ENCODE measurements around the gene CBLIF.

Gene CBLIF

DNA sequence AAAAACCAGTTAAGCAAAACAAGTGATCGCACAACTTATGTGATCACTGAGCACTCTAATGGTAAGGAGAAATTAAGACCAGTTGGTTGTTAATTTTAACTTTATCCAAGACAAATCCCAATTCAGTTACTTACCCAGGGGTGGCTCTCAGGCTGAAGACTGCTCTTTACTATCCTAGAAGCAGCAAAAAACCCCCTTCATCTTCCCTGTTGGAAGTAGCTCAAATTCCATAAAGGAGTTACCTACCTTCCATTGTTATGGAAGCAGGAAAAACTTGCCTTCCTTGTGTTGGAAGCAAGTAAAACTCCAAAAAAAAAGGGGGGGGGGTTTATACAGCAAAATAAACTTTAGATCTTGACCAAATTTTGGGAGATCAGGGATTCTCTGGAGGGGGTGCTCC is 29.5 kb downstream of the CBLIF start:
- Histone ChIP-seq H3K4me3 (ENCODE audit: low read length) (no peak overlapping the region), H3K27ac (ENCODE audit: low read depth, low read length) (peak overlapping the region; percentile 48; the same call in 1 of the 2 replicates)
- TF ChIP-seq, protein P1, sequence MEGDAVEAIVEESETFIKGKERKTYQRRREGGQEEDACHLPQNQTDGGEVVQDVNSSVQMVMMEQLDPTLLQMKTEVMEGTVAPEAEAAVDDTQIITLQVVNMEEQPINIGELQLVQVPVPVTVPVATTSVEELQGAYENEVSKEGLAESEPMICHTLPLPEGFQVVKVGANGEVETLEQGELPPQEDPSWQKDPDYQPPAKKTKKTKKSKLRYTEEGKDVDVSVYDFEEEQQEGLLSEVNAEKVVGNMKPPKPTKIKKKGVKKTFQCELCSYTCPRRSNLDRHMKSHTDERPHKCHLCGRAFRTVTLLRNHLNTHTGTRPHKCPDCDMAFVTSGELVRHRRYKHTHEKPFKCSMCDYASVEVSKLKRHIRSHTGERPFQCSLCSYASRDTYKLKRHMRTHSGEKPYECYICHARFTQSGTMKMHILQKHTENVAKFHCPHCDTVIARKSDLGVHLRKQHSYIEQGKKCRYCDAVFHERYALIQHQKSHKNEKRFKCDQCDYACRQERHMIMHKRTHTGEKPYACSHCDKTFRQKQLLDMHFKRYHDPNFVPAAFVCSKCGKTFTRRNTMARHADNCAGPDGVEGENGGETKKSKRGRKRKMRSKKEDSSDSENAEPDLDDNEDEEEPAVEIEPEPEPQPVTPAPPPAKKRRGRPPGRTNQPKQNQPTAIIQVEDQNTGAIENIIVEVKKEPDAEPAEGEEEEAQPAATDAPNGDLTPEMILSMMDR (IDR thresholded peaks at IDR 0.05; ENCODE audit: low read depth, low read length, poor library complexity, severe bottlenecking), result no peak
- TF ChIP-seq EZH2phosphoT487 (IDR thresholded peaks at IDR 0.05; ENCODE audit: borderline replicate concordance, low read length), result no peak

DNA sequence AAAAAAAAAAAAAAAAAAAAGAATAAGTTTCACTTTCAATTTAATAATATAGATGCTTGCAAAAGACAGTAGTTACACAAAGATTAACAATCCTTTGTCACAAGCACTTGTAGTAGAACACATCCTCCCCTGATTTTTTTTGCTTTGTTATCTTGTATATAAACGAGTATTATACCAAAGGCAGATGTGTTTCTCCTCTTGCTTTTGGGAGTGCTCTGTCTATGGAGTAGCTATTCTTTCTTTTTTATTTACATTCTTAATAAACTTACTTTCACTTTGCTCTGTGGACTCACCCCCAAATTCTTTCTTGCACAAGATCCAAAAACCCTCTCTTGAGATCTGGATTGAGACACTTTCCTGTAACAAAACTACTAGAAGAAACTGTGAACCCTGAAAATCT is 31.3 kb downstream of the CBLIF start:
- Histone ChIP-seq H3K79me2 (ENCODE audit: control insufficient read depth, low read length) (peaks cover 15% of the 10 kb centered on the region), H3K27me3 (ENCODE audit: control insufficient read depth, low read length) (no peaks in the 10 kb centered on the region), H3F3A (ENCODE audit: control insufficient read depth, insufficient read depth) (no peaks in the 10 kb centered on the region; the same call in 1 of the 2 replicates), H3K4me1 (ENCODE audit: control insufficient read depth, low read length) (peaks cover 66% of the 10 kb centered on the region), H3K36me3 (ENCODE audit: control insufficient read depth, low read length) (peaks cover 6% of the 10 kb centered on the region), H3K9me3 (ENCODE audit: control insufficient read depth, insufficient read depth, low read length) (no peaks in the 10 kb centered on the region), H3K4me2 (ENCODE audit: low read length) (peak overlapping the region; percentile 46), H3K27ac (ENCODE audit: low read depth, low read length) (peak overlapping the region; percentile 17; the same call in 1 of the 2 replicates), H3K9me2 (replicated peaks; ENCODE audit: control insufficient read depth, low read length) (no peaks in the 10 kb centered on the region), H4K20me1 (ENCODE audit: control insufficient read depth, insufficient read depth, low read depth, low read length) (no peaks in the 10 kb centered on the region), H3K4me3 (ENCODE audit: low read length) (peak overlapping the region; percentile 9; the same call in 1 of the 2 replicates)
- TF ChIP-seq, protein P1 (IDR thresholded peaks at IDR 0.05; ENCODE audit: low read depth, low read length, poor library complexity, severe bottlenecking), result no peak
- no peak for TF ChIP-seq EZH2phosphoT487 (IDR thresholded peaks at IDR 0.05; ENCODE audit: borderline replicate concordance, low read length)

More for the DNA sequence above, 29.5 kb downstream of the CBLIF start:
- H3F3A ChIP-seq (ENCODE audit: control insufficient read depth, insufficient read depth), result no peaks in the 10 kb centered on the region; the same call in 1 of the 2 replicates
- H3K9me3 ChIP-seq (ENCODE audit: control insufficient read depth, insufficient read depth, low read length), result no peaks in the 10 kb centered on the region
- H3K4me2 ChIP-seq (ENCODE audit: low read length), result peak overlapping the region; percentile 61; the same call in 1 of the 2 replicates
- no peaks in the 10 kb centered on the region for H3K27me3 ChIP-seq (ENCODE audit: control insufficient read depth, low read length)
- peaks cover 75% of the 10 kb centered on the region for H3K4me1 ChIP-seq (ENCODE audit: control insufficient read depth, low read length)
- no peaks in the 10 kb centered on the region for H3K36me3 ChIP-seq (ENCODE audit: control insufficient read depth, low read length)
- H3K9me2 ChIP-seq (replicated peaks; ENCODE audit: control insufficient read depth, low read length), result no peaks in the 10 kb centered on the region
- H4K20me1 ChIP-seq (ENCODE audit: control insufficient read depth, insufficient read depth, low read depth, low read length), result no peaks in the 10 kb centered on the region
- H3K79me2 ChIP-seq (ENCODE audit: control insufficient read depth, low read length), result no peaks in the 10 kb centered on the region

DNA sequence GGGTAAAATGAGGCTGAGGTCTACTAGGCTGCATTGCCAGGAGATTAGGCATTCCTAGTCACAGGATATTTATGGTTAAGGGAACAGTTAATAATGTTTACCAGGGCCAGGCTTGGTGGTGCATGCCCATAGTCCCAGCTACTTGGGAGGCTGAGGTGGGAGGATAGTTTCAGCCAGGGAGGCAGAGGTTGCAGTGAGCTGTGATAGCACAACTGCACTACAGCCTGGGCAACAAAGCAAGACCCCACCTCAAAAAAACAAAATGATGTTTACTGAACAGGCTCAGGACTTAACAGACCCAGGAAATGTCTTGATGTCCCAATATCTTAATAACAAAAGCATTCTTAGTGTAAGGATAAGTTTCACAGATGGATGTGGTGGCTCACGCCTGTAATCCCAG is 31.9 kb downstream of the CBLIF start:
- no peaks in the 10 kb centered on the region for H4K20me1 ChIP-seq (ENCODE audit: control insufficient read depth, insufficient read depth, low read depth, low read length)
- no peaks in the 10 kb centered on the region for H3K27me3 ChIP-seq (ENCODE audit: control insufficient read depth, low read length)
- peaks cover 66% of the 10 kb centered on the region for H3K4me1 ChIP-seq (ENCODE audit: control insufficient read depth, low read length)
- TF ChIP-seq, protein P1 (IDR thresholded peaks at IDR 0.05; ENCODE audit: low read depth, low read length, poor library complexity, severe bottlenecking), result no peak
- TF ChIP-seq EZH2phosphoT487 (IDR thresholded peaks at IDR 0.05; ENCODE audit: borderline replicate concordance, low read length), result no peak
- no peak overlapping the region for H3K4me2 ChIP-seq (ENCODE audit: low read length)
- no peaks in the 10 kb centered on the region for H3K9me2 ChIP-seq (replicated peaks; ENCODE audit: control insufficient read depth, low read length)
- H3K36me3 ChIP-seq (ENCODE audit: control insufficient read depth, low read length), result peaks cover 12% of the 10 kb centered on the region
- H3F3A ChIP-seq (ENCODE audit: control insufficient read depth, insufficient read depth), result peaks cover 2% of the 10 kb centered on the region; the same call in 1 of the 2 replicates
- no peaks in the 10 kb centered on the region for H3K9me3 ChIP-seq (ENCODE audit: control insufficient read depth, insufficient read depth, low read length)
- H3K79me2 ChIP-seq (ENCODE audit: control insufficient read depth, low read length), result peaks cover 22% of the 10 kb centered on the region
- H3K27ac ChIP-seq (ENCODE audit: low read depth, low read length), result no peak overlapping the region
- H3K4me3 ChIP-seq (ENCODE audit: low read length), result no peak overlapping the region
